GM12878 (cell line): ENCODE results near the gene ADGRL3. TPM values are rescaled to one million over a fixed set of nuclear protein-coding genes. Genes with fewer than 3 reads are reported as not detected.

ENCODE experiments used
- ATAC-seq: fragments of 200-7000 bp; cut with Tn5 transposase; 3 replicates; pipeline ENCODE4 v1.9.1; 2020; ENCODE audit warnings: mild to moderate bottlenecking, moderate library complexity
- BruUV-seq: library from RNA; stranded (reverse); fragments of 400-500 nt; replicated peaks from 2 replicates; lab custom pipeline; 2021; lab: Mats Ljungman, UMichigan
- CTCF ChIA-PET: fragments of 300-600 bp; sonication (Branson Sonifier 250); formaldehyde crosslinking; extraction: SDS; loops from one replicate; lab custom pipeline; 2021; ENCODE audit warnings: inconsistent platforms; lab: Yijun Ruan, JAX
- POLR2A ChIA-PET: fragments of 350-600 bp; formaldehyde crosslinking; extraction: SDS; loops from one replicate; lab custom pipeline; 2021; ENCODE audit warnings: inconsistent platforms; lab: Charles Lee
- RAD21 ChIA-PET: fragments of 300-600 bp; sonication (Branson Sonifier 250); formaldehyde crosslinking; loops from one replicate; lab custom pipeline; 2023; ENCODE audit warnings: antibody characterized with exemption; ENCODE audit not compliant: unreplicated experiment; lab: Charles Lee
- SMC1A ChIA-PET: fragments of 300-600 bp; sonication (Branson Sonifier 250); formaldehyde crosslinking; loops from one replicate; lab custom pipeline; 2023; ENCODE audit not compliant: unreplicated experiment, uncharacterized antibody; lab: Charles Lee
- DNase-seq: peaks from one replicate; pipeline ENCODE4 v3.0.0-alpha.2; 2011; ENCODE audit warnings: low read depth, low spot score
- FAIRE-seq: peaks from 3 replicates; lab custom pipeline; 2011; peaks lifted over from hg19 to GRCh38; lab: Jason Lieb, UNC
- H2AFZ ChIP-seq: 2 replicates; pipeline ENCODE4 v1.6.0; 2011; ENCODE audit warnings: low read depth, low read length, control low read depth; ENCODE audit not compliant: control insufficient read depth
- H3K27ac ChIP-seq: 2 replicates; pipeline ENCODE4 v1.5.1; 2011; ENCODE audit warnings: control low read depth; ENCODE audit not compliant: control insufficient read depth, insufficient read depth
- H3K27me3 ChIP-seq, 2 experiments: replicated peaks in 1 of 2; 2 replicates each; pipeline versions ENCODE4 v1.6.0 to v1.6.1; 2011; ENCODE audit warnings: low read length in 1 of 2; ENCODE audit not compliant: control insufficient read depth in 2 of 2, insufficient read depth in 2 of 2
- H3K36me3 ChIP-seq, 2 experiments: 2 replicates each; pipeline ENCODE4 v1.5.1; 2011; ENCODE audit warnings: low read length in 1 of 2; ENCODE audit not compliant: control insufficient read depth in 2 of 2, insufficient read depth in 2 of 2
- H3K4me1 ChIP-seq: 2 replicates; pipeline ENCODE4 v1.6.1; 2011; ENCODE audit warnings: mild to moderate bottlenecking, low read length, moderate library complexity, mixed read lengths; ENCODE audit not compliant: control insufficient read depth, insufficient read depth
- H3K4me2 ChIP-seq: 2 replicates; pipeline ENCODE4 v1.6.0; 2011; ENCODE audit warnings: control low read depth; ENCODE audit not compliant: control insufficient read depth, insufficient read depth
- H3K4me3 ChIP-seq: fragments of 200-600 bp; sonication (generic); 2 replicates; pipeline ENCODE4 v1.5.1; 2016
- H3K79me2 ChIP-seq: 2 replicates; pipeline ENCODE4 v1.6.0; 2011; ENCODE audit warnings: low read length; ENCODE audit not compliant: control insufficient read depth, insufficient read depth
- H3K9ac ChIP-seq: 2 replicates; pipeline ENCODE4 v1.8.0; 2011; ENCODE audit warnings: low read length, control low read depth, mixed read lengths; ENCODE audit not compliant: control insufficient read depth, insufficient read depth
- H3K9me3 ChIP-seq: replicated peaks from 3 replicates; pipeline ENCODE4 v1.5.1; 2011; ENCODE audit warnings: mild to moderate bottlenecking, low read length; ENCODE audit not compliant: control insufficient read depth, insufficient read depth
- H4K20me1 ChIP-seq: 2 replicates; pipeline ENCODE4 v1.6.0; 2011; ENCODE audit not compliant: control insufficient read depth, insufficient read depth
- ATF3 ChIP-seq: IDR thresholded peaks from 2 replicates; pipeline ENCODE4 v1.6.1; 2011; ENCODE audit warnings: low read depth, mild to moderate bottlenecking, low read length, moderate library complexity, borderline replicate concordance; ENCODE audit errors: extremely low read depth
- CEBPB ChIP-seq, 2 experiments: fragments of 150-350 bp in 1 of 2; IDR thresholded peaks; 2 replicates each; pipeline ENCODE4 v1.6.1; 2012 to 2014; ENCODE audit warnings: low read depth in 2 of 2, low read length in 2 of 2, borderline replicate concordance in 1 of 2, inconsistent platforms in 1 of 2
- CREM ChIP-seq: IDR thresholded peaks from 2 replicates; pipeline ENCODE4 v1.6.1; 2014; ENCODE audit warnings: antibody characterized with exemption, low read depth
- FOXM1 ChIP-seq: IDR thresholded peaks from 2 replicates; pipeline ENCODE4 v1.6.1; 2012; ENCODE audit warnings: low read depth, mild to moderate bottlenecking, inconsistent platforms, low read length, moderate library complexity
- HDGF ChIP-seq: fragments of 450-650 bp; IDR thresholded peaks from 2 replicates; pipeline ENCODE4 v1.6.1; 2016; ENCODE audit warnings: antibody characterized with exemption
- NFYA ChIP-seq: IDR thresholded peaks from 2 replicates; pipeline ENCODE4 v1.6.1; 2011; ENCODE audit warnings: low read depth, mild to moderate bottlenecking, low read length, improper control_type of control experiment, borderline replicate concordance
- POLR2A ChIP-seq: IDR thresholded peaks from 2 replicates; pipeline ENCODE4 v1.6.1; 2011; ENCODE audit warnings: low read depth, mild to moderate bottlenecking, low read length
- RB1 ChIP-seq: fragments of 450-650 bp; formaldehyde crosslinking; IDR thresholded peaks from 2 replicates; pipeline ENCODE4 v1.6.1; 2017; ENCODE audit warnings: mild to moderate bottlenecking, borderline replicate concordance
- SREBF1 ChIP-seq: IDR thresholded peaks from 2 replicates; pipeline ENCODE4 v1.6.1; 2012; ENCODE audit warnings: mild to moderate bottlenecking, low read length
- STAT1 ChIP-seq: fragments of 450-650 bp; conservative IDR thresholded peaks from 2 replicates; pipeline ENCODE4 v1.6.1; 2014; ENCODE audit warnings: antibody characterized with exemption, mild to moderate bottlenecking
- TARDBP ChIP-seq: IDR thresholded peaks from 2 replicates; pipeline ENCODE4 v1.6.1; 2016; ENCODE audit warnings: borderline replicate concordance
- ZNF217 ChIP-seq: fragments of 450-650 bp; IDR thresholded peaks from 2 replicates; pipeline ENCODE4 v1.6.1; 2017; ENCODE audit warnings: antibody characterized with exemption, mild to moderate bottlenecking
- ZNF24 ChIP-seq: fragments of 450-650 bp; IDR thresholded peaks from 2 replicates; pipeline ENCODE4 v1.6.1; 2017; ENCODE audit warnings: antibody characterized with exemption, mild to moderate bottlenecking
- ZNF384 ChIP-seq: IDR thresholded peaks from 2 replicates; pipeline ENCODE4 v1.6.1; 2012; ENCODE audit warnings: low read depth, mild to moderate bottlenecking, low read length, improper control_type of control experiment, borderline replicate concordance
- ZSCAN29 ChIP-seq: fragments of 450-650 bp; IDR thresholded peaks from 2 replicates; pipeline ENCODE4 v1.6.1; 2017; ENCODE audit warnings: mild to moderate bottlenecking, moderate library complexity
- WGBS: methylation state at CpG from one replicate; pipeline ENCODE4 v1.1.6; 2016; ENCODE audit warnings: low lambda C conversion rate; ENCODE audit not compliant: insufficient replicate concordance, insufficient coverage; ENCODE audit errors: missing lambda C conversion rate; 5-methylcytosine and 5-hydroxymethylcytosine counted together
- in situ Hi-C: fragments of 300-500 bp; cut with MboI; formaldehyde crosslinking; loops from 9 replicates; pipeline ENCODE4 v1.14.3; 2018; ENCODE audit warnings: mixed read lengths
- intact Hi-C: fragments of 100-400 bp; cut with micrococcal nuclease; formaldehyde crosslinking; loops from one replicate; pipeline ENCODE4 v1.14.2; 2022; ENCODE audit not compliant: unreplicated experiment
- polyA plus RNA-seq, 11 experiments: library from polyadenylated mRNA; depleted of rRNA in 4 of 11; unstranded in 6 of 11; stranded (reverse) in 5 of 11; fragments of >200 nt; fragmentation: Nextera tagmentation in 4 of 11; fragmentation: Illumina TruSeq in 1 of 11; extraction: Ambion mirVana in 4 of 11; extraction: Trizol in 1 of 11; gene quantifications; 1 replicate in 1 of 11; 2 replicates in 10 of 11; pipeline versions ENCODE4 v1.2.1 to v1.2.3, GENCODE V29; 2011 to 2016; ENCODE audit warnings: inconsistent platforms in 2 of 11, missing spikeins in 2 of 11, low read depth in 1 of 11
- total RNA-seq, 4 experiments: library from RNA; depleted of rRNA in 3 of 4; stranded (reverse); fragments of >200 nt in 3 of 4; fragmentation: Illumina TruSeq in 1 of 4; extraction: Trizol in 1 of 4; gene quantifications; 2 replicates each; pipeline versions ENCODE4 v1.2.1 to v1.2.3, GENCODE V29; 2013 to 2021

Gene ADGRL3
- total and polyA plus RNA-seq, 10 of the 15 experiments (the other 5 are each of a cell fraction or from before 2014, with no cell fraction given), result 1.1 TPM; not detected in 9

- TF ChIP-seq STAT1 (no peak), ATF3 (no peak)
Measured at GRCh38 chr4:61239250-61239649, 39.1 kb downstream of the ADGRL3 start (continued).

- Histone ChIP-seq H3K9ac (no peak overlapping the region), H2AFZ (no peak overlapping the region), H3K4me1 (no peaks in the 10 kb centered on the region), H3K27me3 (no peaks in the 10 kb centered on the region), H3K4me2 (no peak overlapping the region)
- TF ChIP-seq RB1, result no peak
- no peak for TF ChIP-seq CEBPB (IDR thresholded peaks at IDR 0.05; ENCODE audit: borderline replicate concordance in 1 of 2, low read depth in 2 of 2, low read length in 2 of 2)
- TF ChIP-seq CREM, result no peak
- no peak for TF ChIP-seq SREBF1
- no peak for TF ChIP-seq ZNF384
- TF ChIP-seq TARDBP, result no peak
- TF ChIP-seq HDGF, result no peak
- TF ChIP-seq ZNF24, result no peak
- no peak for TF ChIP-seq ZSCAN29
- TF ChIP-seq ZNF217, result no peak
- TF ChIP-seq FOXM1, result no peak
- no peak for TF ChIP-seq POLR2A
- TF ChIP-seq NFYA, result no peak
- TF ChIP-seq, all 136 proteins: peak for 0
- in situ Hi-C loops (no loop called here), intact Hi-C loops (no loop called here)
- DNase-seq (no peak), ATAC-seq (no peak), FAIRE-seq (no peak)
- ChIA-PET SMC1A (no interaction called here), CTCF (no interaction called here), RAD21 (no interaction called here), POLR2A (no interaction called here)
- no peak overlapping the region for H3K4me3 ChIP-seq
- no peaks in the 10 kb centered on the region for H4K20me1 ChIP-seq
- BruUV-seq, result no TSS peak
- H3K36me3 ChIP-seq, result no peaks in the 10 kb centered on the region
- 0% methylated on average over 2 of the region's 2 CpGs for WGBS
- no peaks in the 10 kb centered on the region for H3K79me2 ChIP-seq
- H3K27ac ChIP-seq, result no peak overlapping the region
- H3K9me3 ChIP-seq, result no peaks in the 10 kb centered on the region
Measured at GRCh38 chr4:61243962-61244361, 43.8 kb downstream of the ADGRL3 start.
